Measurements from ENCODE around the gene SSTR3. TPM values are rescaled to one million over a fixed set of nuclear protein-coding genes. Genes with fewer than 3 reads are reported as not detected.

Gene SSTR3
- total and polyA plus RNA-seq, 9 of the 15 experiments (the other 6 are each of a cell fraction or from before 2014, with no cell fraction given) = 0.03 TPM; not detected in 8

- TF ChIP-seq NCOA2 (IDR thresholded peaks at IDR 0.05; ENCODE audit: partially characterized antibody in 2 of 2) (no peak), SNRNP70 (optimal IDR thresholded peaks at IDR 0.05; ENCODE audit: low read depth, low read length) (no peak), MCM3 (IDR thresholded peaks at IDR 0.05) (no peak), ZNF696 (CRISPR knock-in tag; conservative IDR thresholded peaks at IDR 0.05) (no peak), NFE2L1 (tag; IDR thresholded peaks at IDR 0.05; ENCODE audit: borderline replicate concordance, low read depth) (no peak), SMARCA4 (IDR thresholded peaks at IDR 0.05) (no peak)
- TF ChIP-seq, protein P1, sequence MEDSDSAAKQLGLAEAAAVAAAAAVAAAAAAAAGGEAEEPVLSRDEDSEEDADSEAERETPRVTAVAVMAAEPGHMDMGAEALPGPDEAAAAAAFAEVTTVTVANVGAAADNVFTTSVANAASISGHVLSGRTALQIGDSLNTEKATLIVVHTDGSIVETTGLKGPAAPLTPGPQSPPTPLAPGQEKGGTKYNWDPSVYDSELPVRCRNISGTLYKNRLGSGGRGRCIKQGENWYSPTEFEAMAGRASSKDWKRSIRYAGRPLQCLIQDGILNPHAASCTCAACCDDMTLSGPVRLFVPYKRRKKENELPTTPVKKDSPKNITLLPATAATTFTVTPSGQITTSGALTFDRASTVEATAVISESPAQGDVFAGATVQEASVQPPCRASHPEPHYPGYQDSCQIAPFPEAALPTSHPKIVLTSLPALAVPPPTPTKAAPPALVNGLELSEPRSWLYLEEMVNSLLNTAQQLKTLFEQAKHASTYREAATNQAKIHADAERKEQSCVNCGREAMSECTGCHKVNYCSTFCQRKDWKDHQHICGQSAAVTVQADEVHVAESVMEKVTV (CRISPR knock-in tag; IDR thresholded peaks at IDR 0.05) = no peak
Observed at GRCh38 chr22:37206841-37207821, 5.1 kb downstream of the SSTR3 start (continued).

DNA sequence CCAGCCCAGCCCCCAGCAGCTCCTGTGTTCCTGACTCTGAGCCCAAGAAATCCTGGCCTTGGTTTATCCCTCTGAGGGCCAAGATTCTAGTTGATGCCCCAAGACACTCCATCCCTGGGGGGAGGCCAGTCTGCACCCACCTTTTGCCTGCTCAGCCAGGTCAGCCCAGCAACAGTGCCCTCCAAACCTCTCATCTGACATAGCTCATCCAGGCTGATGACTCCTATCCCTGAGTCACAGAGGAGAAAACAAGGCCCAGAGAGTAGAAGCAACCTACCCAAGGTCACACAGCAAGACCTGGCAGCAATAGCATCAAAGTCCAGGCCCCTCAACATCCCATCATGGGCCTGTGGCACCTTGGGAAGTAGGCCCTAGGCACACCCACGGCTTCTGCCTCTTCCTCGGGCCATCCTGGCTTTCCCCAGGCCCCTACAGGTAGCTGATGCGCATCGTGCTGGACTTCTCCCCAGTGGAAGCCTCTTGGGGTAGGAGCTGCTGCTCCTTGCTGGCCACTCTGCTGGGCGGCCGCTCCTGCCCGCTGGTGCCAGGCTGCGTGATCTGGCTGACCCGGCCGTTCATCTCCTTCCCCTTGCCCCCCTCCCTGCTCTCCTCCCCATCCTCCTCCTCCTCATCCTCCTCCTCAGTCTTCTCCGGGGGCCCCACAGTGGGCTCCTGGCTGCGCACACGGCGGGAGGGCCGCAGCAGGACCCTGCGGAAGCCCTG, 6.0 kb downstream of the SSTR3 start:
- Histone ChIP-seq H3K9ac (ENCODE audit: insufficient read depth in 1 of 2, low read depth in 2 of 2, low read length in 2 of 2) (no peak overlapping the region), H3K27ac (ENCODE audit: extremely low read depth, low read depth, low read length) (no peak overlapping the region), H3K4me1 (replicated peaks in 1 of 2; ENCODE audit: control insufficient read depth in 2 of 2, insufficient read depth in 2 of 2, low read length in 2 of 2) (peaks cover 0 to 22% of the 10 kb centered on the region in 2 experiments; a peak in 3 of 5 replicates), H2AFZ (ENCODE audit: low read depth, low read length) (no peak overlapping the region), H3K4me2 (ENCODE audit: insufficient read depth, low read length) (no peak overlapping the region), H3K9me1 (ENCODE audit: control insufficient read depth, insufficient read depth, low read length) (no peaks in the 10 kb centered on the region), H3K4me3 (no peak overlapping the region), H3K9me3 (replicated peaks; ENCODE audit: control insufficient read depth, insufficient read depth, low read depth, low read length) (no peaks in the 10 kb centered on the region), H4K20me1 (replicated peaks; ENCODE audit: control insufficient read depth, insufficient read depth, low read length) (no peaks in the 10 kb centered on the region), H3K79me2 (ENCODE audit: control insufficient read depth, insufficient read depth, low read length) (no peaks in the 10 kb centered on the region), H3K36me3 (ENCODE audit: control insufficient read depth, insufficient read depth, low read length) (no peaks in the 10 kb centered on the region), H3K27me3 (ENCODE audit: control insufficient read depth in 2 of 2, insufficient read depth in 2 of 2, low read length in 2 of 2) (peaks cover 0 to 3% of the 10 kb centered on the region in 2 experiments; a peak in 1 of 5 replicates)
- no TSS peak for BruUV-seq (replicated peaks)
- WGBS (ENCODE audit: insufficient coverage, low coverage, missing lambda C conversion rate) = 41% methylated on average over 9 of the region's 16 CpGs
- intact Hi-C loops (cut with micrococcal nuclease) = no loop called here
- ATAC-seq (no peak), DNase-seq (ENCODE audit: extremely low read depth in 1 of 4, low spot score in 3 of 4) (no peak), FAIRE-seq (no peak)
- POLR2A ChIA-PET = no interaction called here
- in situ Hi-C loops (cut with MboI) = no loop called here
- CTCF ChIA-PET (ENCODE audit: low intra/inter-chr PET ratio) = no interaction called here
- TF ChIP-seq ZNF197 (CRISPR knock-in tag; IDR thresholded peaks at IDR 0.05; ENCODE audit: low read depth) = no peak
- TF ChIP-seq POLR2H (tag; IDR thresholded peaks at IDR 0.05; ENCODE audit: low read depth) = no peak
- no peak for TF ChIP-seq ZNF668 (CRISPR knock-in tag; IDR thresholded peaks at IDR 0.05)
- no peak for TF ChIP-seq MYNN (IDR thresholded peaks at IDR 0.05)
- TF ChIP-seq MYNN (CRISPR knock-in tag; IDR thresholded peaks at IDR 0.05) = no peak
- no peak for TF ChIP-seq BHLHE40 (IDR thresholded peaks at IDR 0.05; ENCODE audit: low read length)
- TF ChIP-seq, protein P2, sequence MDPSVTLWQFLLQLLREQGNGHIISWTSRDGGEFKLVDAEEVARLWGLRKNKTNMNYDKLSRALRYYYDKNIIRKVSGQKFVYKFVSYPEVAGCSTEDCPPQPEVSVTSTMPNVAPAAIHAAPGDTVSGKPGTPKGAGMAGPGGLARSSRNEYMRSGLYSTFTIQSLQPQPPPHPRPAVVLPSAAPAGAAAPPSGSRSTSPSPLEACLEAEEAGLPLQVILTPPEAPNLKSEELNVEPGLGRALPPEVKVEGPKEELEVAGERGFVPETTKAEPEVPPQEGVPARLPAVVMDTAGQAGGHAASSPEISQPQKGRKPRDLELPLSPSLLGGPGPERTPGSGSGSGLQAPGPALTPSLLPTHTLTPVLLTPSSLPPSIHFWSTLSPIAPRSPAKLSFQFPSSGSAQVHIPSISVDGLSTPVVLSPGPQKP (CRISPR knock-in tag; IDR thresholded peaks at IDR 0.05) = no peak
- TF ChIP-seq USF2 (CRISPR knock-in tag; IDR thresholded peaks at IDR 0.05) = no peak
- TF ChIP-seq ZNF444 (CRISPR knock-in tag; IDR thresholded peaks at IDR 0.05) = no peak
- TF ChIP-seq MECOM (CRISPR knock-in tag; IDR thresholded peaks at IDR 0.05) = no peak
- no peak for TF ChIP-seq SUPT5H (IDR thresholded peaks at IDR 0.05)

Data from K562 (cell line).